Heart left ventricle (tissue), 13 donors: ENCODE measurements around the gene SMCO4.

Experiments
- POLR2A ChIP-seq, 2 donors: fragments of 450-650 bp; IDR thresholded peaks; one replicate each; pipeline ENCODE4 v1.6.1; 2017; ENCODE audit warnings: antibody characterized with exemption in 2 of 2, mild to moderate bottlenecking in 2 of 2, moderate library complexity in 2 of 2
- TF ChIP-seq, protein P1 (sequence below), 12 donors: fragments of 200-600 bp; sonication (generic) in 4 of 12; IDR thresholded peaks; one replicate each; pipeline versions ENCODE4 v1.5.0 to v1.8.0; 2018 to 2022; ENCODE audit warnings: antibody characterized with exemption in 12 of 12, mild to moderate bottlenecking in 5 of 12
- donor health status: ischemic (EF 13 %, LVEDD 7.1; RV severe dilation, severe dysfunction).
- donor health status: DM: no; HTN: yes; CAD: no.
- donor health status: DM: no; HTN: no; CAD: no.
- donor health status: ischemic (EF 25% LVEDD 6.9; RV normal size, moderate dysfunction).
- donor health status: ischemic (EF 25% LVEDD 5.7; RV mildly dilated, moderate dysfunction).
- donor health status: ischemic (EF 35%, LVEDD 5.7; RV mildly dilated, moderate dysfunction).
- donor health status: nonischemic (EF 11% LVEDD 7.7; RV severe dilation, severe dysfunction).
- donor health status: DM: yes; HTN: yes; CAD: no.
- donor health status: PGD.
- donor health status: ischemic (EF 29% LVEDD 5.4; RV normal size, mild dysfunction).
- donor health status: nonischemic (EF 23%, LVEDD 6.1; RV moderate dilation, normal function).

DNA sequence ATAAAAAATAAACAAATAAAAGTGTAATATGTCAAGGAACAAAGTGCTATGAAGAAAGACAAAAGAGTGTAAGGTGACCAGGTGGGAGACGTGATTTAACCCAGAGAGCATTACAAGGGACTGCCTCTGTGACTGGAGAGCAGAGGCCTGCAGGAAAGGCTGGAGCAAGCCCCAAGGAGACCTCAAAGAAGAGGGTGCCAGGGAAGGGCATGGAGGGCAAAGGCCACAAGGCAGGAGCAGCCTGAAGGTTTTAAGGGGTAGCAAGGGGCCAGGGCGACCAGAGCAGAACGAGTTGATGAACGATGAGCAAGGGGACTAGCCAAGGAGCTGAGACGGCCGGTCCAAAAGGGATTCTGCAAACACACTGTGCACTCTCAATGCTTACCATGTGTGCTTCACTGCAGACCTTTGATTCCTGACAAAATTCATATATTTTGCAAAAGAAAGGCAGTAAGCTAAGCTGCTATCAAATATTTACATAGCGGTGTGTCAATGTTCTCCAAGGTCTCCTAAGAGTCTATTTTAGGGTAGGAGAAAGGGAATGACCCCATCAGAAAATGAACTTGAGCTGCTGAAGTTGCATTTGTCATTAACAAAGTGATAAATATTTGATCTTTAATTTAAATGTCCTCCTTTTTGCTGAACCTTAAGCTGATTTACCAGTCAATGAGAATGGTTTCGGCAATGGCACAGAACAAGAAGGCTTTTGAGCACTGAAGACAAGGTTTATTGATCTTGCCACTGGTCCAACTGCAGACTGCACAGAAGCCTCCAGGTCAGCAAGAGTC, 50.5 kb downstream of the SMCO4 start:
- TF ChIP-seq, protein P1, sequence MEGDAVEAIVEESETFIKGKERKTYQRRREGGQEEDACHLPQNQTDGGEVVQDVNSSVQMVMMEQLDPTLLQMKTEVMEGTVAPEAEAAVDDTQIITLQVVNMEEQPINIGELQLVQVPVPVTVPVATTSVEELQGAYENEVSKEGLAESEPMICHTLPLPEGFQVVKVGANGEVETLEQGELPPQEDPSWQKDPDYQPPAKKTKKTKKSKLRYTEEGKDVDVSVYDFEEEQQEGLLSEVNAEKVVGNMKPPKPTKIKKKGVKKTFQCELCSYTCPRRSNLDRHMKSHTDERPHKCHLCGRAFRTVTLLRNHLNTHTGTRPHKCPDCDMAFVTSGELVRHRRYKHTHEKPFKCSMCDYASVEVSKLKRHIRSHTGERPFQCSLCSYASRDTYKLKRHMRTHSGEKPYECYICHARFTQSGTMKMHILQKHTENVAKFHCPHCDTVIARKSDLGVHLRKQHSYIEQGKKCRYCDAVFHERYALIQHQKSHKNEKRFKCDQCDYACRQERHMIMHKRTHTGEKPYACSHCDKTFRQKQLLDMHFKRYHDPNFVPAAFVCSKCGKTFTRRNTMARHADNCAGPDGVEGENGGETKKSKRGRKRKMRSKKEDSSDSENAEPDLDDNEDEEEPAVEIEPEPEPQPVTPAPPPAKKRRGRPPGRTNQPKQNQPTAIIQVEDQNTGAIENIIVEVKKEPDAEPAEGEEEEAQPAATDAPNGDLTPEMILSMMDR (IDR thresholded peaks at IDR 0.05): no peak
- TF ChIP-seq POLR2A (IDR thresholded peaks at IDR 0.05): no peak
